Stomach (tissue), 9 donors: Measurements from ENCODE around the gene SLFNL1. TPM values are rescaled to one million over a fixed set of nuclear protein-coding genes. Genes with fewer than 3 reads are reported as not detected.
A peak's percentile ranks its signal among the peaks of the same experiment; 100 is the strongest.

Experiments
- DNase-seq, 2 donors: peaks; one replicate each; pipeline versions ENCODE4 v3.0.0 to v3.0.0-alpha.2; 2013 to 2019
- H3K27ac ChIP-seq, 5 donors: fragments of 200-600 bp in 4 of 5; sonication (generic) in 4 of 5; one replicate each; pipeline ENCODE4 v1.5.1; 2013 to 2019; ENCODE audit warnings: mild to moderate bottlenecking in 1 of 5, moderate library complexity in 1 of 5
- H3K27me3 ChIP-seq, 3 donors: fragments of 200-600 bp; sonication (generic); one replicate each; pipeline ENCODE4 v1.5.1; 2017 to 2019; ENCODE audit warnings: mixed run types in 1 of 3
- H3K36me3 ChIP-seq, 4 donors: fragments of 200-600 bp; sonication (generic); 1 replicate in 3 of 4; 2 replicates in 1 of 4; pipeline ENCODE4 v1.5.1; 2016 to 2019
- H3K4me1 ChIP-seq, 4 donors: fragments of 200-600 bp; sonication (generic); one replicate each; pipeline ENCODE4 v1.5.1; 2016 to 2019
- H3K4me3 ChIP-seq, 4 donors: fragments of 200-600 bp; sonication (generic) in 3 of 4; one replicate each; pipeline ENCODE4 v1.5.1; 2016 to 2019; ENCODE audit warnings: mild to moderate bottlenecking in 1 of 4
- H3K9me3 ChIP-seq, 4 donors: fragments of 200-600 bp; sonication (generic); one replicate each; pipeline ENCODE4 v1.5.1; 2016 to 2019
- CTCF ChIP-seq, 7 experiments: fragments of 450-650 bp in 4 of 7; fragments of 200-600 bp in 3 of 7; sonication (generic) in 3 of 7; IDR thresholded peaks; one replicate each; pipeline ENCODE4 v1.5.1; 2016 to 2019; ENCODE audit warnings: antibody characterized with exemption in 7 of 7, control low read depth in 2 of 7, mild to moderate bottlenecking in 1 of 7
- EP300 ChIP-seq: sonication (generic); formaldehyde crosslinking; IDR thresholded peaks from one replicate; pipeline ENCODE4 v1.6.1; 2017; ENCODE audit warnings: antibody characterized with exemption
- POLR2A ChIP-seq, 4 donors: fragments of 450-650 bp; IDR thresholded peaks; one replicate each; pipeline ENCODE4 v1.6.1; 2016; ENCODE audit warnings: antibody characterized with exemption in 4 of 4, control low read depth in 2 of 4, mild to moderate bottlenecking in 1 of 4, moderate library complexity in 1 of 4
- POLR2AphosphoS5 ChIP-seq, 3 donors: sonication (generic); formaldehyde crosslinking; IDR thresholded peaks; one replicate each; pipeline ENCODE4 v1.6.1; 2016; ENCODE audit warnings: antibody characterized with exemption in 3 of 3
- WGBS, 5 donors: extraction: QIAGEN DNeasy Blood & Tissue Kit in 3 of 5; methylation state at CpG; one replicate each; pipeline versions ENCODE4 v1.1.5 to v1.1.7; 2013 to 2018; 5-methylcytosine and 5-hydroxymethylcytosine counted together
- intact Hi-C: fragments of 100-400 bp; cut with DNase I; formaldehyde crosslinking; loops from one replicate; pipeline ENCODE4 v1.15.1; 2023; ENCODE audit warnings: low total_unique reads
- polyA plus RNA-seq, 3 donors: library from polyadenylated mRNA; stranded (reverse); fragments of 200-250 nt; gene quantifications; one replicate each; pipeline ENCODE4 v1.2.3, GENCODE V29; 2013
- total RNA-seq, 5 donors: library from RNA; depleted of rRNA; stranded (reverse); fragments of >200 nt; gene quantifications; one replicate each; pipeline versions ENCODE4 v1.1.0 to v1.2.3, GENCODE V29; 2014 to 2016
- donor health status: healthy with polysubstance abuse.
- donor health status: Bipolar disorder and iron deficiency.
- donor health status: healthy.

Gene SLFNL1
- total and polyA plus RNA-seq, 8 donors, result 0.25 to 10.5 (median 0.73) TPM; not detected in 3

DNA sequence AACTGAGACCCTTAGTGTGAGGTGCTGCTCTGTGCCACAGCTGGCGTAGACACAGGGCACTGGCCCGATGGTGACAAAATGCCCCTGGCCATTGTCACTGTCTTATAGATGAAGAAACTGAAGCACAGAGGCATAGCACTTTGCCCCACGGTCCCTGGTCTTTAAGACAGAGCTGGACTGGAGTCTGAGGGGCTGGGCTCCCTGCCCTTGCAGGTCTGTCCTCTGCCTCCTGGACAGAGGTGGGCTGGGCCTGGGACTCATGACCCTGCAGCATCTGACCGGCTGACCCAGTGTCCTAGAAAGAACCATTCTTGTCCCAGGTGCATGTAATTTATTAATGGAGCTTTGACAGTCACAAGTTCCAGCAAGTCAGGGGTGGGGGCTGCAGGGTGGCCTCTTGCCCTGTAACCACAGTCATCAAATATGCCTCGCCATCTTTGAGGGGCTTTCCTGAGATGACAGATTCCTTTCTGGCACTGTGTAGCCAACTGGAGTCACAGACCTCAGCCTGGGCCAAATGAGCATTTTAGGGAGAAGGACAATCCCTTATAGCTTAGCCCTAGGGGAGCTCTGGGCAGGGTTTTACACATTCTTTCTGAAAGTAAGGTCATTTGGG lies 6.1 kb downstream of the SLFNL1 start:
- TF ChIP-seq EP300, result no peak
- TF ChIP-seq CTCF (IDR thresholded peaks at IDR 0.05), result no peak
- TF ChIP-seq POLR2A (IDR thresholded peaks at IDR 0.05), result no peak
- TF ChIP-seq POLR2AphosphoS5 (IDR thresholded peaks at IDR 0.05), result no peak
- H3K27me3 ChIP-seq, result no peaks in the 10 kb centered on the region
- WGBS, 5 donors, result 65 to 80% (median 73%) methylated on average over 4 to 5 of the region's 5 CpGs

GRCh38 chr1:41014871-41015270 lies 6.7 kb downstream of the SLFNL1 start:
- intact Hi-C loops, result no loop called here
- H3K27me3 ChIP-seq, result no peaks in the 10 kb centered on the region
- peaks cover 13 to 72% (median 63%) of the 10 kb centered on the region in 4 donors for H3K36me3 ChIP-seq
- H3K27ac ChIP-seq, result no peak overlapping the region
- no peak overlapping the region for H3K4me3 ChIP-seq
- H3K9me3 ChIP-seq, result no peaks in the 10 kb centered on the region
- TF ChIP-seq POLR2A (IDR thresholded peaks at IDR 0.05) (no peak), CTCF (IDR thresholded peaks at IDR 0.05) (no peak), EP300 (no peak), POLR2AphosphoS5 (IDR thresholded peaks at IDR 0.05) (no peak)
- no peak for DNase-seq
- H3K4me1 ChIP-seq, result peaks cover 0 to 34% (median 6%) of the 10 kb centered on the region in 4 donors
- WGBS, 5 donors, result 63 to 74% (median 67%) methylated on average over 8 of the region's 8 CpGs

More for the DNA sequence above, 6.1 kb downstream of the SLFNL1 start:
- no peak overlapping the region for H3K27ac ChIP-seq
- intact Hi-C loops, result no loop called here
- H3K4me1 ChIP-seq, result peaks cover 0 to 34% (median 7%) of the 10 kb centered on the region in 4 donors
- no peak overlapping the region for H3K4me3 ChIP-seq
- DNase-seq, result no peak
- peaks cover 7 to 67% (median 58%) of the 10 kb centered on the region in 4 donors for H3K36me3 ChIP-seq
- no peaks in the 10 kb centered on the region for H3K9me3 ChIP-seq

GRCh38 chr1:41013796-41014195 lies 7.7 kb downstream of the SLFNL1 start:
- TF ChIP-seq POLR2AphosphoS5 (IDR thresholded peaks at IDR 0.05) (no peak), EP300 (no peak), POLR2A (IDR thresholded peaks at IDR 0.05) (no peak), CTCF (IDR thresholded peaks at IDR 0.05) (no peak)
- intact Hi-C loops, result no loop called here
- peaks cover 23 to 83% (median 74%) of the 10 kb centered on the region in 4 donors for H3K36me3 ChIP-seq
- H3K27me3 ChIP-seq, result no peaks in the 10 kb centered on the region
- peaks cover 0 to 34% (median 6%) of the 10 kb centered on the region in 4 donors for H3K4me1 ChIP-seq
- DNase-seq, result peak in 1 of 2 donors; percentile 30
- H3K9me3 ChIP-seq, result no peaks in the 10 kb centered on the region
- H3K27ac ChIP-seq, result peak overlapping the region in 1 of 5 donors; percentile 39
- WGBS, 5 donors, result 69 to 89% (median 87%) methylated on average over 4 to 7 of the region's 7 CpGs
- H3K4me3 ChIP-seq, result no peak overlapping the region

DNA sequence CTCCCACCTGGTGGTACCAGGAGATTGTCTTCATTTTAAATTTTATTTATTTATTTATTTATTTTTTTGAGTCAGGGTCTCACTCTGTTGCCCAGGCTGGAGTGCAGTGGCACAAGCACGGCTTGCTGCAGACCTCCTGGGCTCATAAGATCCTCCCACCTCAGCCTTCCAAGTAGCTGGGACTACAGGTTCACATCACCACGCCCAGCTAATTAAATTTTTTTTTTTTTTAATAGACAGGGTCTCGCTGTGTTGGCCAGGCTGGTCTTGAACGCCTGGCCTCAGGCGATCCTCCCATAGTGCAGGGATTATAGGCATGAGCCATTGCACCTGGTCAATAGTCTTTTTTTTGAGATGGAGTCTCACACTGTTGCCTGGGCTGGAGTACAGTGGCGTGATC lies 8.5 kb downstream of the SLFNL1 start:
- Histone ChIP-seq H3K4me3 (no peak overlapping the region), H3K27me3 (no peaks in the 10 kb centered on the region), H3K4me1 (peaks cover 0 to 34% (median 6%) of the 10 kb centered on the region in 4 donors), H3K27ac (no peak overlapping the region), H3K9me3 (no peaks in the 10 kb centered on the region), H3K36me3 (peaks cover 30 to 86% (median 76%) of the 10 kb centered on the region in 4 donors)
- no peak for DNase-seq
- intact Hi-C loops, result no loop called here
- WGBS, 5 donors, result 86 to 92% (median 88%) methylated on average over 6 of the region's 6 CpGs
- TF ChIP-seq POLR2AphosphoS5 (IDR thresholded peaks at IDR 0.05) (no peak), EP300 (no peak), CTCF (IDR thresholded peaks at IDR 0.05) (no peak), POLR2A (IDR thresholded peaks at IDR 0.05) (no peak)
